HepG2 (cell line): ENCODE results near the gene CCDC57. TPM values are rescaled to one million over a fixed set of nuclear protein-coding genes. Genes with fewer than 3 reads are reported as not detected.
A peak's percentile ranks its signal among the peaks of the same experiment; 100 is the strongest.

Experiments used
- FOXK1 ChIP-seq: sonication (generic); formaldehyde crosslinking; IDR thresholded peaks from 2 replicates; pipeline ENCODE4 v1.4.0; 2020; ENCODE audit warnings: low read depth, missing genetic modification reagents, borderline replicate concordance
- HDAC1 ChIP-seq: sonication (generic); formaldehyde crosslinking; IDR thresholded peaks from 2 replicates; pipeline ENCODE4 v1.5.1; 2020; ENCODE audit warnings: mild to moderate bottlenecking, missing genetic modification reagents
- HNRNPLL ChIP-seq: fragments of 200-400 bp; formaldehyde crosslinking; IDR thresholded peaks from 2 replicates; pipeline ENCODE4 v1.6.1; 2017; ENCODE audit warnings: mild to moderate bottlenecking, low read depth, low read length; ENCODE audit not compliant: poor library complexity, severe bottlenecking
- KLF12 ChIP-seq: sonication (generic); formaldehyde crosslinking; IDR thresholded peaks from 2 replicates; pipeline ENCODE4 v1.4.0; 2020; ENCODE audit warnings: missing genetic modification reagents, borderline replicate concordance
- NFIB ChIP-seq: sonication (generic); formaldehyde crosslinking; IDR thresholded peaks from 2 replicates; pipeline ENCODE4 v1.9.0; 2021; ENCODE audit warnings: missing genetic modification reagents, mild to moderate bottlenecking, borderline replicate concordance
- PCBP1 ChIP-seq: fragments of 200-400 bp; formaldehyde crosslinking; IDR thresholded peaks from 2 replicates; pipeline ENCODE4 v1.6.1; 2017; ENCODE audit warnings: mild to moderate bottlenecking, low read depth, low read length, borderline replicate concordance
- PHF5A ChIP-seq: IDR thresholded peaks from one replicate; pipeline ENCODE4 v1.6.1; 2018; ENCODE audit warnings: low read depth, missing genetic modification reagents; ENCODE audit not compliant: unreplicated experiment
- REST ChIP-seq, 2 experiments: IDR thresholded peaks; 2 replicates each; pipeline ENCODE4 v1.6.1; 2011 to 2012; ENCODE audit warnings: low read length in 2 of 2, borderline replicate concordance in 1 of 2, low read depth in 1 of 2, mild to moderate bottlenecking in 1 of 2, moderate library complexity in 1 of 2
- RXRB ChIP-seq: IDR thresholded peaks from 2 replicates; pipeline ENCODE4 v1.6.1; 2016; ENCODE audit warnings: borderline replicate concordance, missing genetic modification reagents, missing compliant biosample characterization
- TEAD2 ChIP-seq: sonication (generic); formaldehyde crosslinking; IDR thresholded peaks from 2 replicates; pipeline ENCODE4 v1.9.0; 2021; ENCODE audit warnings: missing genetic modification reagents
- TRIM24 ChIP-seq: sonication (generic); formaldehyde crosslinking; IDR thresholded peaks from 2 replicates; pipeline ENCODE4 v1.8.0; 2022; ENCODE audit warnings: mild to moderate bottlenecking, missing genetic modification reagents
- ZFP62 ChIP-seq: sonication (generic); formaldehyde crosslinking; IDR thresholded peaks from 2 replicates; pipeline ENCODE4 v1.4.0; 2020; ENCODE audit warnings: missing genetic modification reagents
- ZGPAT ChIP-seq: IDR thresholded peaks from 2 replicates; pipeline ENCODE4 v1.6.1; 2016; ENCODE audit warnings: mild to moderate bottlenecking
- ZNF121 ChIP-seq: sonication (generic); formaldehyde crosslinking; IDR thresholded peaks from 2 replicates; pipeline ENCODE4 v1.5.0; 2020; ENCODE audit warnings: mild to moderate bottlenecking, missing genetic modification reagents
- ZNF24 ChIP-seq: fragments of 450-650 bp; IDR thresholded peaks from 2 replicates; pipeline ENCODE4 v1.6.1; 2017; ENCODE audit warnings: antibody characterized with exemption, mild to moderate bottlenecking
- ZNF282 ChIP-seq: fragments of 450-650 bp; IDR thresholded peaks from 2 replicates; pipeline ENCODE4 v1.6.1; 2018; ENCODE audit not compliant: partially characterized antibody
- ZNF558 ChIP-seq: sonication (generic); formaldehyde crosslinking; IDR thresholded peaks from 2 replicates; pipeline ENCODE4 v1.9.0; 2022; ENCODE audit warnings: mild to moderate bottlenecking, missing genetic modification reagents, borderline replicate concordance
- ZNF644 ChIP-seq: IDR thresholded peaks from 2 replicates; pipeline ENCODE4 v1.6.1; 2016; ENCODE audit warnings: low read depth
- ZNF747 ChIP-seq: sonication (generic); formaldehyde crosslinking; IDR thresholded peaks from 2 replicates; pipeline ENCODE4 v1.8.1; 2023; ENCODE audit warnings: missing genetic modification reagents, mild to moderate bottlenecking, borderline replicate concordance
- ZNF75D ChIP-seq: sonication (generic); formaldehyde crosslinking; IDR thresholded peaks from 2 replicates; pipeline ENCODE4 v1.8.1; 2023; ENCODE audit warnings: missing genetic modification reagents, mild to moderate bottlenecking, borderline replicate concordance
- polyA plus RNA-seq, 8 experiments: library from polyadenylated mRNA; depleted of rRNA in 3 of 8; stranded (reverse) in 7 of 8; unstranded in 1 of 8; fragments of >200 nt; fragmentation: Illumina TruSeq in 4 of 8; extraction: Trizol in 4 of 8; gene quantifications; 2 replicates each; pipeline versions ENCODE4 v1.2.1 to v1.2.3, GENCODE V29; 2011 to 2016; ENCODE audit warnings: low read depth in 4 of 8, missing spikeins in 1 of 8, mixed read lengths in 1 of 8; ENCODE audit not compliant: insufficient read depth in 1 of 8
- total RNA-seq, 5 experiments: library from RNA; depleted of rRNA; stranded (reverse); fragments of >200 nt; fragmentation: Illumina TruSeq; extraction: Trizol; gene quantifications; 2 replicates each; pipeline ENCODE4 v1.2.3, GENCODE V29; 2016; ENCODE audit warnings: low read depth in 1 of 5
- TF ChIP-seq, protein P1 (sequence below): sonication (generic); formaldehyde crosslinking; IDR thresholded peaks from 2 replicates; pipeline ENCODE4 v1.8.0; 2022; ENCODE audit warnings: mild to moderate bottlenecking, missing genetic modification reagents; ENCODE audit not compliant: insufficient replicate concordance
- TF ChIP-seq, protein P2 (sequence below): sonication (generic); formaldehyde crosslinking; IDR thresholded peaks from 2 replicates; pipeline ENCODE4 v1.8.0; 2022; ENCODE audit warnings: mild to moderate bottlenecking, missing genetic modification reagents, moderate library complexity

Gene CCDC57
- total and polyA plus RNA-seq, 2 of the 13 experiments (the other 11 are each of a cell fraction or from before 2014, with no cell fraction given): 59.3 to 59.9 TPM

GRCh38 chr17:82094931-82095776, 117.5 kb downstream of the CCDC57 start (continued):
- TF ChIP-seq KLF12 (no peak), ZNF558 (CRISPR knock-in tag) (no peak), ZFP62 (CRISPR knock-in tag) (no peak), REST (IDR thresholded peaks at IDR 0.05; ENCODE audit: borderline replicate concordance in 1 of 2, low read depth in 1 of 2, low read length in 2 of 2) (no peak), ZNF121 (0 out of 2 replicates have a peak, but pooled peaks have one; percentile 4), HDAC1 (CRISPR knock-in tag) (no peak), PCBP1 (peak; percentile 83; the same call in 1 of the 2 replicates), TRIM24 (CRISPR knock-in tag) (no peak), NFIB (CRISPR knock-in tag) (no peak), ZNF747 (CRISPR knock-in tag) (no peak), RXRB (CRISPR knock-in tag) (no peak), ZNF282 (no peak), ZGPAT (no peak), TEAD2 (CRISPR knock-in tag) (no peak), HNRNPLL (peak; percentile 26), ZNF644 (CRISPR knock-in tag) (no peak), PHF5A (CRISPR knock-in tag) (no peak), ZNF75D (CRISPR knock-in tag) (no peak; the same call in 1 of the 2 replicates), ZNF24 (no peak), FOXK1 (CRISPR knock-in tag) (no peak)
- TF ChIP-seq, protein P1, sequence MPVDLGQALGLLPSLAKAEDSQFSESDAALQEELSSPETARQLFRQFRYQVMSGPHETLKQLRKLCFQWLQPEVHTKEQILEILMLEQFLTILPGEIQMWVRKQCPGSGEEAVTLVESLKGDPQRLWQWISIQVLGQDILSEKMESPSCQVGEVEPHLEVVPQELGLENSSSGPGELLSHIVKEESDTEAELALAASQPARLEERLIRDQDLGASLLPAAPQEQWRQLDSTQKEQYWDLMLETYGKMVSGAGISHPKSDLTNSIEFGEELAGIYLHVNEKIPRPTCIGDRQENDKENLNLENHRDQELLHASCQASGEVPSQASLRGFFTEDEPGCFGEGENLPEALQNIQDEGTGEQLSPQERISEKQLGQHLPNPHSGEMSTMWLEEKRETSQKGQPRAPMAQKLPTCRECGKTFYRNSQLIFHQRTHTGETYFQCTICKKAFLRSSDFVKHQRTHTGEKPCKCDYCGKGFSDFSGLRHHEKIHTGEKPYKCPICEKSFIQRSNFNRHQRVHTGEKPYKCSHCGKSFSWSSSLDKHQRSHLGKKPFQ (CRISPR knock-in tag): no peak
- TF ChIP-seq, protein P2, sequence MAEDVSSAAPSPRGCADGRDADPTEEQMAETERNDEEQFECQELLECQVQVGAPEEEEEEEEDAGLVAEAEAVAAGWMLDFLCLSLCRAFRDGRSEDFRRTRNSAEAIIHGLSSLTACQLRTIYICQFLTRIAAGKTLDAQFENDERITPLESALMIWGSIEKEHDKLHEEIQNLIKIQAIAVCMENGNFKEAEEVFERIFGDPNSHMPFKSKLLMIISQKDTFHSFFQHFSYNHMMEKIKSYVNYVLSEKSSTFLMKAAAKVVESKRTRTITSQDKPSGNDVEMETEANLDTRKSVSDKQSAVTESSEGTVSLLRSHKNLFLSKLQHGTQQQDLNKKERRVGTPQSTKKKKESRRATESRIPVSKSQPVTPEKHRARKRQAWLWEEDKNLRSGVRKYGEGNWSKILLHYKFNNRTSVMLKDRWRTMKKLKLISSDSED: 0 out of 2 replicates have a peak, but pooled peaks have one; percentile 28
